Measurements from ENCODE around the gene KCNT2. TPM values are rescaled to one million over a fixed set of nuclear protein-coding genes. Genes with fewer than 3 reads are reported as not detected.

The KCNT2 gene
- total and polyA plus RNA-seq, 2 donors (not counting 3 experiments of a cell fraction or from before 2014, with no cell fraction given) = 0.46 to 1.6 TPM

DNA sequence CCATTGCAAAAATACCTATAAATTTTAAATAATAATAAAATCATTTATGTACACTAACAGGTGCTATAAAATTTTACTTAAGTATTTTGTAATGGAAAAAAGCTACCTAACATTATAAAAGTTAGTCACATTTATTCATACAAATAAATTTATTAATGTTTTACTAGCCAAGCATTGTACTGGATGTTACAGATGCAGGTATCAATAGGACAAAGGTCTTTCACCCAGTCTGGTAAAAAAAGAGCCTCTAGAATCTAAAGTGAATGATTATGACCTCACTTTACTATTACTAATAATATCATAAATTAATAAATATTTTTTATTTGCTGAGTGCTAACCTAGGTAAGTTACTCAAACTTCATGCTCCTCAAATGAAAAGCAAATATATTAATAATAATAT lies 170.6 kb downstream of the KCNT2 start:
- TF ChIP-seq MAX (IDR thresholded peaks at IDR 0.05; ENCODE audit: insufficient read depth, insufficient read length) (no peak), FOS (IDR thresholded peaks at IDR 0.05; ENCODE audit: borderline replicate concordance, insufficient read depth, low read length) (no peak), POLR2A (IDR thresholded peaks at IDR 0.05; ENCODE audit: low read depth, low read length) (no peak), MYC (IDR thresholded peaks at IDR 0.05; ENCODE audit: low read depth, low read length) (no peak), JUN (IDR thresholded peaks at IDR 0.05; ENCODE audit: borderline replicate concordance, insufficient read depth, insufficient read length, low read depth) (no peak), GATA2 (IDR thresholded peaks at IDR 0.05; ENCODE audit: insufficient read depth, insufficient read length, low read depth, low read length) (no peak), EZH2 (IDR thresholded peaks at IDR 0.05; ENCODE audit: borderline replicate concordance, low read depth, low read length, severe bottlenecking) (no peak), POLR2AphosphoS5 (IDR thresholded peaks at IDR 0.05; ENCODE audit: insufficient read depth, low read depth, low read length) (no peak)
- TF ChIP-seq, protein P1, sequence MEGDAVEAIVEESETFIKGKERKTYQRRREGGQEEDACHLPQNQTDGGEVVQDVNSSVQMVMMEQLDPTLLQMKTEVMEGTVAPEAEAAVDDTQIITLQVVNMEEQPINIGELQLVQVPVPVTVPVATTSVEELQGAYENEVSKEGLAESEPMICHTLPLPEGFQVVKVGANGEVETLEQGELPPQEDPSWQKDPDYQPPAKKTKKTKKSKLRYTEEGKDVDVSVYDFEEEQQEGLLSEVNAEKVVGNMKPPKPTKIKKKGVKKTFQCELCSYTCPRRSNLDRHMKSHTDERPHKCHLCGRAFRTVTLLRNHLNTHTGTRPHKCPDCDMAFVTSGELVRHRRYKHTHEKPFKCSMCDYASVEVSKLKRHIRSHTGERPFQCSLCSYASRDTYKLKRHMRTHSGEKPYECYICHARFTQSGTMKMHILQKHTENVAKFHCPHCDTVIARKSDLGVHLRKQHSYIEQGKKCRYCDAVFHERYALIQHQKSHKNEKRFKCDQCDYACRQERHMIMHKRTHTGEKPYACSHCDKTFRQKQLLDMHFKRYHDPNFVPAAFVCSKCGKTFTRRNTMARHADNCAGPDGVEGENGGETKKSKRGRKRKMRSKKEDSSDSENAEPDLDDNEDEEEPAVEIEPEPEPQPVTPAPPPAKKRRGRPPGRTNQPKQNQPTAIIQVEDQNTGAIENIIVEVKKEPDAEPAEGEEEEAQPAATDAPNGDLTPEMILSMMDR (IDR thresholded peaks at IDR 0.05; ENCODE audit: extremely low read depth in 1 of 2, insufficient read depth in 1 of 2, low read depth in 1 of 2, low read length in 2 of 2) = no peak
- ChIA-PET POLR2A (no interaction called here), CTCF (no interaction called here)
- Histone ChIP-seq H3K27me3 (ENCODE audit: control insufficient read depth in 2 of 2, insufficient read depth in 2 of 2, low read length in 2 of 2) (no peaks in the 10 kb centered on the region), H3K27ac (ENCODE audit: insufficient read depth, low read depth, low read length) (no peak overlapping the region), H3K9me1 (replicated peaks; ENCODE audit: control insufficient read depth, extremely low read depth, insufficient read depth, low read length) (no peaks in the 10 kb centered on the region), H3K4me2 (ENCODE audit: insufficient read depth, low read length) (no peak overlapping the region), H3K4me3 (replicated peaks in 1 of 3; ENCODE audit: insufficient read depth in 1 of 3, low read depth in 1 of 3, low read length in 3 of 3) (no peak overlapping the region), H3K36me3 (ENCODE audit: control insufficient read depth in 2 of 2, extremely low read depth in 1 of 2, insufficient read depth in 2 of 2, low read length in 2 of 2) (no peaks in the 10 kb centered on the region), H2AFZ (ENCODE audit: low read depth, low read length) (no peak overlapping the region), H4K20me1 (replicated peaks; ENCODE audit: control insufficient read depth, extremely low read depth, insufficient read depth, low read length) (no peaks in the 10 kb centered on the region), H3K9ac (replicated peaks; ENCODE audit: extremely low read depth, insufficient read depth, low read length) (no peak overlapping the region), H3K9me3 (replicated peaks; ENCODE audit: control insufficient read depth, insufficient read depth, low read length) (no peaks in the 10 kb centered on the region), H3K4me1 (ENCODE audit: control insufficient read depth, extremely low read depth, insufficient read depth, low read length) (no peaks in the 10 kb centered on the region), H3K79me2 (ENCODE audit: control insufficient read depth, insufficient read depth, low read length) (no peaks in the 10 kb centered on the region)
- no peak for FAIRE-seq
- dilution Hi-C loops (cut with MboI; ENCODE audit: extremely low pct_ligation_motif_present, low sequenced_read_pairs) (no loop called here), intact Hi-C loops (cut with micrococcal nuclease) (no loop called here)
- DNase-seq (ENCODE audit: low read depth, low spot score) = no peak
- BruUV-seq (replicated peaks) = no TSS peak
